SHP77 treated with DMSO at 0.1 percent for 48 hours (cell line): Measurements from ENCODE around the gene CRYM.

ENCODE experiments used
- DNase-seq: peaks from one replicate; lab custom pipeline; 2025; lab: John Stamatoyannopoulos, UW

Gene CRYM

DNA sequence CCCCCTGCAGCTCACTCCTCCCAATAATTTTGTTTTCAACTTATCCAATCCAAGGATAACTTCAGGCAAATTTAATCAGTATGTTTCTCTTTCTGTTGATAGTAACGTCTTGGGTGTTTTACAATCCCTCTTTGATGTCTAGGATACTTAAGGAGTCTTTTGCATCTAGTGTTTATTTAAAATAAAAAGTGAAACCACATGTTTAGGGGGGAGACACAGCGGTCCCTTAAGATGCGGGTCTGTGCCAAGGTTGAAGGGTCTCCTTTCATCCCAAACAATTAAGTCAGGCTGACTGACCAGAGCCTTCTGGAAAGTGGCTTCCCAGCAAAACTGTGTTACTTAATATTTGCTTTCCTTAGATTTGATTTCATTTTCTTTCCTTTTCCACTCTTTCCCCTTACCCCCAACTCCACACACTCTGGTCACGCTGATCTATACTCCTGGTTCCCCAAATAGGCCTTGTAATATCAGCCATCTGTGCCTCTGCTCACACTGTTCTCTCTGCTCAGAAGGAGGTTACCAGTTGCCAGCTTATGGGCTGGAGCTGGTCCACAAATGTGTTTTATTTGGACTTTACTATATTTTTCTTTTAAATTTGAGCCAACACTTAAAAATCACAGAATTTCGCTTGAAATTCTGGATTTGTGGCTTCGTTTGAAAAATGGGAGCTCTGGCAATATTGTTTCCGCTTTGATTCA lies 33.4 kb downstream of the CRYM start:
- no peak for DNase-seq

DNA sequence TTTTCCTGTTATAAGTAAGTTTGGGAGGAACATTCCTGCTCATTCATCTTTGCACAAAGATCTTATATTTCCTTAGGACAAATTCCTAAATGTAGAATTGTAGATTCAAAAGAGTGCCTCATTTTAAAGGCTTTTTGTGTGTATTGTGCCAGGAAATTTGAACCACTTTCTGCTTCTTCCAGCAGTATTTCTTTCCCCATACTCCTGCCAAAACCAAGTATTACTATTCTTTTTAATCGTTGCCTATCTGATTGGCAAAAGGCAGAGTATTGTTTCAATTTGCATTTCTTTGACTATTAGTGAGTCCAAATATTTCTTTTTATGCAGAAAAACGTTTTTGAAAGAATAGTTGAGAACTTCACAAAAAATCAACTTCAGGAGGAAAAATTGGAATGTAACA lies 35.3 kb downstream of the CRYM start:
- no peak for DNase-seq

DNA sequence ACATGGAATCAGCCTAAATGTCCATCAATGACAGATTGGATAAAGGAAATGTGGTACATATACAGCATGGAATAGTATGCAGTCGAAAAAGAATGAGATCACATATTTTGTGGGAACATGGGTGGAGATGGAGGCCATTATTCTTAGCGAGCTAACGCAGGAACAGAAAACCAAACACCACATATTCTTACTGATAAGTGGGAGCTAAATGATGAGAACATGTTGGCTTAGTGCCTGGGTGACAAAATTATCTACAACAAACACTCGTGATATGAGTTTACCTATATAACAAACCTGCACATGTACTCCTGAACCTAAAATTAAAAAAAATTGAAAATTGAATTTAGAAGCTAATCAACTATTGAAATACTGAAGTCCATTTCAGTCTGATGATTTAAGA lies 38.4 kb downstream of the CRYM start:
- DNase-seq, result no peak

DNA sequence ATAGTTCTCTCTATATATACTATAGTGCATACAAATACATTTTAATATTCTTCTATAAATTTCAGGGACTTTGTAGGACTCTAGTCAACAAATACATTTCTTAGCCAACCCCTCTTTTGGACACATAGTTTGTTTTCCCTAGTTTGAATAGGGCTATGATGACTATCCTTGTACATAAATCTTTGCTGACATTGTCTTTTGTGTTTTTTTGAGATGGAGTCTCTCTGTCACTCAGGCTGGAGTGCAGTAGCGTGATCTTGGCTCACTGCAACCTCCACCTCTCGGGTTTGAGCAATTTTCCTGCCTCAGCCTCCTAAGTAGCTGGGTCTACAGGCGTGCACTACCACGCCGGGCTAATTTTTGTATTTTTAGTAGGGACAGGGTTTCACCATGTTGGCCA lies 41.3 kb downstream of the CRYM start:
- no peak for DNase-seq

DNA sequence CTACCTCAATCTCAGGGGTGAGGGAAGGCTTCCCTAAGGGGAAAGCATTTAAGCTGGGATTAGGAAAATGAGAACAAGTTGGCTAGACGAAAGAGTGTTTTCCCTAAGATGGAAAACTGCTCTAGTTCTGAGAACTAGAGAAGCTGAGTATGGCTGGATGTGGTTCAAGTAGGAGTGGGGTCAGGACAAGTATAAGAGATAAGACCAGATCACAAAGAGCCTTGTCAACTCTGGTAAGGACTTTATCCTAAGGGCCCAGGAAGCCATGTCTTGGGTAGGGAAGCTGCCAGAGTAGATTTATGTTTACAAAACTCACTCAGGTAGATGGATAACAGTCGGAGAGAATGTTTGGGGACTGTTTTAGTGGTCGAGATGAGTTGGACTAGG lies 42.9 kb downstream of the CRYM start:
- no peak for DNase-seq

DNA sequence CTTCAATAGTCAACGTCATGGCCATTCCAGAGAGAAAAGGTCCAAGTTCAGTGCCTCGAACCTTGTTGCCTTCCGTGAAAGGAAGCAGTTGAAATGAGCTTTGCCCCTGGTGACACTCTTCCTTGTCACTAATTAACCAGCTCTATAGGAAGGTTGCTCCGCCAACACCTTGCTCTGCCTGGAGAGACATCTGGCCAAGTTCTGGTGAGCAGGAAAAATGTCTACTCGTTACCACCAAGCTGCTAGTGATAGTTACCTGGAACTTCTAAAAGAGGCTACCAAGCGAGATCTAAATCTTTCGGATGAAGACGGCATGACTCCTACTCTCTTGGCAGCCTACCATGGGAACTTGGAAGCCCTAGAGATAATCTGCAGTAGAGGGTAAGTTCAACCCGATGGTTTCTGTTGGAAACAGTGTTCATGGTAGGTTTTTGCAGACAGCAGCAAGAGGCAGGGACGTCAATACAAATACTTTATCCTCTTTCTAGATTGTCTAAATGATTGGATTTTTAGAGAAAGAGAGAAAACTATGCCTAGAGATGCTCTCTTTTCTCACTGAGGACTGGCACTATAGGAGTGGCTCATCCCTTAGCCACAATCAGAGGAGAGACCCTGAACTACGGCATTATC lies 44.5 kb downstream of the CRYM start, which contains the start of gene ANKS4B:
Gene ANKS4B, plus strand, starts transcription at position 179 of the 630 bp plus-strand sequence. Its CDS starts 39 bp downstream, at position 218.
- no peak for DNase-seq

DNA sequence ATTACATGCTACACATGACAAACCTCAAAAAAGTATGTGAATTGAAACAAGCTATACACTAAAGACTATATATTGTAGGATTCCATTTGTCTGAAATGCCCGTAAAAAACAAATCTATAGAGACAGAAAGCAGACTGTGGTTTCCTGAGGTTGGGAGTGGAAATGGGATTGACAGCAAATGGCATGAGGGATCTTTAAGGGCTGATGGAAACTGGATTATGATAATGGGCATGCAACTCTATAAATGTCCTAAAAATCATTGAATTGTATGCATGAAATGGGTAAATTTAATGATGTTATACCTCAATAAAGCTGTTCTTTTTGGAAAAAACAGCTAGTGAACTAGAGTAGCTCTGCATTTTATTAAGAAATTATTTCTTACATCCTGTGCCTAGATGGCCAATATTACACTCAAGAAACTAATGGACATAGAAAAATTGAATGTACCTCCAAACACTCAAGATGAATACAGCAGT lies 45.0 kb downstream of the CRYM start:
- DNase-seq, result no peak

DNA sequence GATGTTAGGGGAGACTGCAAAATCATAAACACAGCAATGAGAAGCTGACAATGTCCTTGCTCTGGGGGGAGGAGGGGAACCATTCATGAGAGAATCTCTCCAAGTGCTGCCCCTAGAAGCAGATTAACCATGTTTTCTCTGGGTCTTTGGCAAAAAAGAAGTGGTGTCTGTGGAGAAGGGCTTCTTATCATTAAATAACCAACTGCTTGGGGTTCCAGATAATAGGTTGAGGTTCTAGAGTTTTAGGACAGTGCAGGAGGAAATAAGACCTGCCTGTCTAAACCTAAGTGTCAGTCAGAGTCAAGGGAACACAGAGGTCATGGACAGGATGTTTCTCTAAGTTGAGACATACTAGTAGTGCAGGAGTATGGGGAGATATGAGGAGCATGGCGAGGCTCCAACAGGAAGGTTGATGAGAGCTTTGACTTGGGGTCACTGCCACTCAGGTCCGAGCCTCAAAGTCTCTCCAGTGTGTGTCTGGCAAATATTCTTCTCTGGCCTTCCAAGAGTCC lies 49.7 kb downstream of the CRYM start:
- no peak for DNase-seq

DNA sequence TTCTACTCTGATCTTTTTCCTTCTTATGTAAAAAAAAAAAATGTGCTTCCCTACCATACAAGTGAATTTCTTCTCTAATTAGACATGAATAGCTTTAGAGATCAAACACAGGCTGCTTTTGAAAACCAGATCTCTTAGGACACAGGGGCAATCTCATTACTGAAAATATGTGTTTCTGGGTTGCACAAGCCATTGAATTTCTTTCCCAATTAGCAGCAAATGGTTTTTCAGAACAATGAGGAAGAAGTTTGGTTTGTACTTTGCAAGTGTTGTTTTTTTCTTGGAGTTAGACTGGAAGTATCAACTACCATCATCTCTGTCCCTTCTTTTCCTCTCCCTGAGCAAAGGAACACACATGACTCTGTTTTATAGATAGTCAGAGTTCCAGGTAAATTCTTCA lies 50.2 kb downstream of the CRYM start:
- DNase-seq, result no peak

DNA sequence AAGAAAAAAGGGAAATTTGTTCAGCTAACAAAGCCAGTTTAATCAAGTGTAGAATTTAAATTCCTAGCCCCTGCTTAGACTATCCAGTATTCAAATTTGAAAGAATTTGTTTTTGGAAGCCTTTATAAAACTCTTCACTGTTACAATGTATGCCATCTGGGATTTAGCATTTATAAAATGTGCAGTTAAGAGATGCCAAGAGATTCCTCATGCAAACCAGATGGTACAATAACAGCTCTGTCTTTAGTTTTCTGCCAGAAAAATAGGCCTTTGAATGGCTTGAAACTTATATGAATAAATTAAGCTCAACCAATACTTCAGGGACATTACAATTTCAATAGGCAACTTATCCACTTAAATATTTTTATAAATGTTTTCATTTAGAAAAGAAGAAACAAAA lies 51.3 kb downstream of the CRYM start:
- DNase-seq, result no peak

DNA sequence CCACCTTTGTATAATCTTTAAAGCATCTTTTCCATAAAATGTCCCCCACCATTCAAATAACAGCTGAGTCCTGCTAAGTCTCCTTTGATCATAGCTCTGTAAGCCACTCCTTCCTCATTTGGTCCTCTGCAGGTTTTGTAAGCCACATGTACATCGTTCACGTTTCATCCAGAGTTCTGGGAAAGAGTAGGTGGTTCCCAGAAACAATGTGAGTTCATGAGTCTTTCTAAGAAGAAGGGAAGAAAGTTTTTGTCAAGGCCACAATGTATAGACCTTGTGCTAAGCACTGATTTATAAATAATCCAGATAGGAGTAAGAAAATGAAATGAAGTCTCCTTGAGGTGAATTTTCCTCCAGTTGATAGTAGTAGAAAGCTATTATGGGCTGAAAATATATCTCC lies 53.3 kb downstream of the CRYM start:
- DNase-seq, result no peak

DNA sequence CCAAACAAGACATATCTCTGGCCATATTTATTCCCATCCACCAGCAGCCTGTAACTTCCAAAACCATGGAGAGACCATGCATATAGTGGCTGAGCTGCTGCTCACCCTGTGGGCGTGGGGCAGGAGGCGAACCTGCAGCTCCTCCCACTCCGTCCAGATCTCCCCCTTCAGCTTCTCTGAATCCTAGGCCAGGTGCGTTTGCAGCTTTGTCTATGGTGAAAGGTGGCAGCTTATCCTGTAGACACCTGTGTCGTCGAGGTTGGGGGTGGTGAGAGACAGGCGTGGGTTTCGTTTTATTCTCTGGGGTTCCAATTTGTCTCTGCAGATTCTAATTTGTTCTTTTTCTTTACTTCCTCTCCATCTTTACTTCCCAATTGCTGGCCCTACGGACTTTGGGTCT lies 54.3 kb downstream of the CRYM start:
- DNase-seq, result no peak

DNA sequence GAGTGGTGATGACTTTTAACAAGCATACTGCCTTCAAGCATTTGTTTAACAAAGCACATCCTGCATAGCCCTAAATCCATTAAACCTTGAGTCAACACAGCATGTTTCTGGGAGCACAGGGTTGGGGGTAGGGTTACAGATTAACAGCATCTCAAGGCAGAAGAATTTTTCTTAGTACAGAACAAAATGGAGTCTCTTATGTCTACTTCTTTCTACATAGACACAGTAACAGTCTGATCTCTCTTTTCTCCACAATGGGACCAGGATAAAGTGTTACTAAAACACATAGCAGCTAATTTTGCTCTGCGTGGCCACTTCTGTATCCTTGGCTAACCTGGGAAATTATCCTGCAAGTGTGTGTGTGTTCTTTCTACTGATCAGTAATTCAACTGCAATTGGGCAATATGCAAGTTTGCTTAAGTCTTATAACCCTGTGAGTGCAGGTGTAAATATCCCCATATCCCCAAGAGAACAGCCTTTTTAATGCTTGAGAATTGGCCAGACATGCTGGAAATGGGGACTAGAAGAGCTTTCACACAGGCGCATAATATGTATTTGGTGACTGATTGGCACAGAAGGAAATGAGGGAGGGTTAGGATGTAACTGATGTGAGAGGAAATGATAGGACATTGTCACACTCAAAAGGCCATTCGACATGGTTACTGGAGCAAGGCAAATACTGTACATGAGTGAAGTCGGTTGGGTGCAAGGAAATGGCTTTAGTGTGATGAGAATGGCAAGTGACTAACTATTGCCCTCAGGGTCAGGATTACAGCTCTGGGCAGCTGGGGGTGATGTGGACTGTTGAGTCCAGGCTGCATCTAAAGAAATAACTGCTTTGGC lies 55.4 kb downstream of the CRYM start:
- no peak for DNase-seq

DNA sequence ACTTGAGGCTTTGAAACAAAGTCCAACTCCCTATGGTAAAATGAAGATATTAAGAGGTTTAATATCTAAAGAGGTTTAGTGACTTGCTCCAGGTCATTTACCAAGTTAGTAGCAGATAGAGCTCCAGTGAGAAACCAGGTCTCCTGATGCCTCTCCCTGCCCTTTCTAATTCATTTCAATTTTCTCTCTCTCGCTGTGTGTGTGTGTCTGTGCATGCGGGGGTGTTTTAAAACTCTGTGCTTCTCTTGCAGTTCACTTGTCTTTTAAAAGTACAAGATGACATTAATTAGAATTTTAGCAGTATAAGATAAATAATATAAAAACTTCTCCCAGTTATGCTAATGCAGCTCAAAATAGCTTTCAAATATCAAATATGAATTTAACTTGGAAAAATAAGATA lies 58.5 kb downstream of the CRYM start:
- DNase-seq, result no peak

DNA sequence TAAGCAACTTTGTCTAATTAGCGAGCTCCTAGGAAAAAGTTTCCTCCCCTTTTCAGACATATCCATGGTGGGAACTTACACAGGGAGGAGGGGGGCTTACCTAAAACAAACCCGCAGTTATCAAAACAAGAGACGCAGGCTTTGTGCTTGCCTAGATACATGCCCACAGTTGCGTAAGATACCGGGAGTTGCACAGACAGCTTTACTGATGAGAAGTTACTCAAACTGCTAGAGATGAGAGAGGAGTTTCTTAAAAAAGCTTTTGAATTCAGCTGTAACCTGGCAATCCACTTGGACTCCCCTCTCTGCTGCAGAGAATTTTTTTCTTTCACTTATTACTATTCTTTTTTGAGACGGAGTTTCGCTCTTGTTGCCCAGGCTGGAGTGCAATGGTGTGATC lies 59.9 kb downstream of the CRYM start:
- no peak for DNase-seq

DNA sequence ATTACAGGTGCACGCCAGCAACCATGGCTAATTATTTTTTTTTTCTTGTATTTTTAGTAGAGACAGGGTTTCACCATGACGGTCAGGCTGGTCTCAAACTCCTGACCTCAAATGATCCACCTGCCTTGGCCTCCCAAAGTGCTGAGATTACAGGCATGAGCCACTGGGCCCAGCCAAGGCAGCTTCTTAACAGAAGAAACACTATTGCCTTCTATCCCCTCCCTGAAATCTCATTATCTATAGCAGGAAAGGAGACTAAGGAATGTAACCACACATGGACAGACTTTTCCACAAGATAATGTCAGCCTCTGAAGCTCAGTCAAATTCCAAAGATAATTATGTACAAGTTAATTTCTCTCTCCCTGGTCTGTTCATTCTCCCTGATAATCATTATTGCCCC lies 61.0 kb downstream of the CRYM start:
- DNase-seq, result no peak

DNA sequence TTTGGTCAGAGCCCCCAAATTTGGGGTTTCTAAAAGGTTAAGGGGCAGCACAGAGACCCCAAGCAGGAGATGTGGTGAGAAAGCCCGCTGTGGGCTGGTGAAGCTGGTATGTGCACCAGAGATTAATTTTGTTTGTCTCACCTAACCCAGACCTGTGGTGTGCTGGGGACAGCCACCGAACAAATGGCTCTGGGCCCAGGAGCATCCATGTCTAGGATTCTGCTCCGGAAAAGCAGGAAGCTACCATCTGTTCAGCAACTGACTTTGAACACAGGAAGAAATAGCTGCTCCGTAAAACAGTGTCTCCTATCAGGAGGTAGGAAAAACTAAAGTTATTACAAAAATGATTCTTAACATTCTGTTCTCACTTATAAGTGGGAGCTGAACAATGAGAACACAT lies 64.0 kb downstream of the CRYM start:
- no peak for DNase-seq

DNA sequence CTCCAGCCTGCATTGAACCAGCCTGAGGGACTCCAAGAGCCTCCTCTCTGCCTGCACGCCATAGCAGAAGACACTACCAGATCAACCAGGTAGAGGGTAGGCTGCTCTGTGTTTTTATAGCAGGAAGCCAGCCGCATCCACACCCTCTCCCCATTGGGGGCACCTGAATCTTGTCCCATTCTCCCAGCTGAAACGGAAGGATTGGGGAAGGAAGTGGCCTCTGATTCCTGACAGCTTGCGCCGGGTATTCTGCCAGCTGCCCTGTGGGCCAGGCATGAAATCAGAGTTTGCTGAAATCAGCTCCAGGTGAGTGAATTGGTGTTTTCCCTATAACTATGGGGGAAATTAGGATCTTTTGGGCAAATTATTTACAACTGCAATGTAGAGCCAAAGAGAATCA lies 66.6 kb downstream of the CRYM start, which contains the start of gene ZP2:
Gene ZP2, minus strand, starts transcription at position 89 of the 400 bp plus-strand sequence. Its CDS starts 27 bp downstream, at position 62.
- DNase-seq, result no peak
